Stimulated activated CD4-positive, alpha-beta T cell treated with anti-CD3 and anti-CD28 coated beads, Interleukin-1b, Interleukin-23, amount 100 ng/mL, for 24 hours (primary cell): ENCODE results near the gene SHROOM1.
"Not testable (repeated sequence)": the region's sequence is repeated elsewhere in the genome, so short reads cannot be mapped to it uniquely, and the experiment has no call there.

Source experiments
- DNase-seq, 4 experiments: peaks; one replicate each; pipeline ENCODE4 v3.0.0-alpha.2; 2020; ENCODE audit warnings: low read depth in 4 of 4, low spot score in 1 of 4

The SHROOM1 gene, protein sequence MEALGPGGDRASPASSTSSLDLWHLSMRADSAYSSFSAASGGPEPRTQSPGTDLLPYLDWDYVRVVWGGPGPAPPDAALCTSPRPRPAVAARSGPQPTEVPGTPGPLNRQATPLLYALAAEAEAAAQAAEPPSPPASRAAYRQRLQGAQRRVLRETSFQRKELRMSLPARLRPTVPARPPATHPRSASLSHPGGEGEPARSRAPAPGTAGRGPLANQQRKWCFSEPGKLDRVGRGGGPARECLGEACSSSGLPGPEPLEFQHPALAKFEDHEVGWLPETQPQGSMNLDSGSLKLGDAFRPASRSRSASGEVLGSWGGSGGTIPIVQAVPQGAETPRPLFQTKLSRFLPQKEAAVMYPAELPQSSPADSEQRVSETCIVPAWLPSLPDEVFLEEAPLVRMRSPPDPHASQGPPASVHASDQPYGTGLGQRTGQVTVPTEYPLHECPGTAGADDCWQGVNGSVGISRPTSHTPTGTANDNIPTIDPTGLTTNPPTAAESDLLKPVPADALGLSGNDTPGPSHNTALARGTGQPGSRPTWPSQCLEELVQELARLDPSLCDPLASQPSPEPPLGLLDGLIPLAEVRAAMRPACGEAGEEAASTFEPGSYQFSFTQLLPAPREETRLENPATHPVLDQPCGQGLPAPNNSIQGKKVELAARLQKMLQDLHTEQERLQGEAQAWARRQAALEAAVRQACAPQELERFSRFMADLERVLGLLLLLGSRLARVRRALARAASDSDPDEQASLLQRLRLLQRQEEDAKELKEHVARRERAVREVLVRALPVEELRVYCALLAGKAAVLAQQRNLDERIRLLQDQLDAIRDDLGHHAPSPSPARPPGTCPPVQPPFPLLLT

DNA sequence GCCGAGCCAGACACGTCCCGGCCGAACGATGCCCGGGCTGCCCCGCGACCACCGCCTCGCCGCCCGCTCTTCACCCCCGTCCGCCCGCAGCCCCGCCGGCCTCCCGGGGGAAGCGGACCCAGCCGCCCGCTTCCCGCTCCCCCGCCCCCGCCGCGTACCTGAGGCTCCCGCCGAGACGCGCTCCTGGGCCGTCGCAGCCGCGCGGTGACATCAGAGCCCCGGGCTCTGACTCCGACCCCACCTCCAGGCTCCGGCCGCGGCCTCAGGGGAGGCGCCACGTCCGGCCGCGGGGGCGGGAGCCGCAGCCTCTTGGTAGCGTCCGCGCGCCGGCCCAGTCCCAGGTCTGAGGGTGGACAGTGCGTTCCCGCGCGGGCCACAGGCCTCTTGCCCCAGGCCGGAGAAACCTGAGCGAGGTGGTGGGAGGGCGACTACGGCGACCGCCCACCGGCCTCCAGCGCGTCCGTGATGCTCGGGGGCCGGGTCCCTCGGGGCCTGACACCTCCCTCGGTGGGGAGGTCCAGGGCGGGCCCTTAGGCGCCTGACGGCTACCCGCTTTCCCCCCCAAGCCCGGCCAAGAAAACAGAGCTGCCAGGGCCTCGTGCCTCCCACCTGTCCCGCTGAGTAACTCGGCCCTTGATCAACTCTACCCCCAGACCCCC lies at the start of gene SHROOM1:
TSS of gene SHROOM1 (minus strand) at position 212 of the 659 bp plus-strand sequence. CDS start 4,507 bp downstream, outside the sequence.
- DNase-seq = no peak

DNA sequence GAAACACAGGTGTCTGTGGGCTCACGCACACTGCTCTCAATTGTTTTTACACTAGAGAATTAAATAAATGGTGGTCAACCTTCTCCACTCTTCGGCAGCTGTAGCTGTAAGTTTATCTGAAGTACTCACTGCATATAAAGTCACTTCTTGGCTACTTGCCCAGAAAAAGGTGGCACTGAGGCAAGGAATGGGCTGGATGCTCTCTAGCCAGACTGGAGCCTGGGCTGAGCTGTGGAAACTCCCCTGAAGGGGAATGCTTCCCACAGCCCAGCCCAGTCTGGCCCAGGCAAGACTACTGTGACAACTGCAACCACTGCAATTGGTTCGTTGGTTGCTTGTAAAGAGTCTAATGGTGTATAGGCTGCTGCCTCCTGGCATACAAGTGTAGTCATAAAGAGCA lies 47.5 kb upstream of the SHROOM1 start:
- DNase-seq = no peak

DNA sequence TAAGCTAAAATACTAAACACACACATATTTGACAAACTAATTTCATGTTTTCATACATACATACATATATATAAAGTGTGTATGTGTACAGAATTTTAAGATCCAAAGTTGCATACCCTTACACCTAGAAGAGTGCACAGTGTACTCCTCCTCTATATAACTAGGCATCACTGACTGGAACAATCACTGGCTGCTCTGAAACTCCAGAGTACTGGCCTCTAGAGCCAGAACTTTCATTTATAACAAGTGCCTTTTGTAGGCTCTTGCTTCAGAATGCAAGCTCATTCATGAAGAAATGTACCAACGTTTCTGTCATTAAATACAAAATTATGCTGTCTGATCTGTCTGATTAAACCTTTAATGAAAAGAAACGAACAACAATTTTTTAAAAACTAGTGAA lies 47.0 kb upstream of the SHROOM1 start:
- no peak for DNase-seq

DNA sequence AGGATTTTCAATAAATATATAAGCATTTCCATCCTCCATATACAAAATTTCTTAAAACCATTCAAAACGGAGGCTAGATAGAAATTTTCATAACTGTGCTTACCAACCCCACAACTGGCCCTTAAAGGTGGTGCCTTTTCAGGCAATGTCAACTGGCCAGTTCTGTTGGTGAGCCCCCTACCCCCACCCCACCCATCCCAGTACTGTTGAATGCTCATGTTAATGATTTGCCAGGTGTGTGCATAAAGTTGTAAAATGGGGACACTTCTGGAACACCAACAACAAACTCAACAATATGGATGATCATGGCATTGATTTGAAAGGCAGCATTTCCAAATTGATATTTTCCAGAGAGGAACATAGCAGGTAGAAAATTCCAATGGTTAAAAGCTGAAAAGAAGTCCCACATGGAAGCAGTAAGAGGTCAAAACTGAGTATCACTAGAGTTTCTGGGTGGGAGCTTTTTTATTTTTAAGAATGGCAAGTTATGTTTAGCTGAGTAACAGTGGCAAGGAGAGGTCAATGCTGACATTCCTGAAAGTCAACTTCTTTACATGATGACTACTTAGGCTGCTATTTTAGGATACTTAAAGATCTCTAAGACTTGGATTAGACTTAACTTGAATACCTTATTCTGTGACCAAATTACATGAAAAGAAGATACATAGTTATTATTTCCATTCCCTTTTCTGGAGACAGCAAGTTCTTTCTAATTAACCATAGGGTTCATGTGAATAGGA lies 45.7 kb upstream of the SHROOM1 start:
- no peak for DNase-seq

DNA sequence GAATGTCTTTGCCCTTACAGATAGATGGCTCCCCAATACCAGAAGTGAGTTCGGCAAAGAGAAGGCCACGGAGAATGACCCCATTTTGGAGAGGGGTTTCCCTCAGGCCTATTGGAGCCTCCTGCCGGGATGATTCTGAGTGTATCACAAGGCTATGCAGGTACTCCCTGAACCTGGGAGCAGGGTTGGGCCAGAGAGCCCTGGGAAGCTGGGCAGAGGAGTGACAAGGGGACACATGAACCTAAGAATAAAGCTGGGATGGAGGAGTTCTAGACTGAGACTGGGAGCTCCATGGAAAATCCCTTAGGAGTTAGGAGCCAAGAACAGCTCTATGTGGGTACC lies 43.5 kb upstream of the SHROOM1 start:
- no peak for DNase-seq

DNA sequence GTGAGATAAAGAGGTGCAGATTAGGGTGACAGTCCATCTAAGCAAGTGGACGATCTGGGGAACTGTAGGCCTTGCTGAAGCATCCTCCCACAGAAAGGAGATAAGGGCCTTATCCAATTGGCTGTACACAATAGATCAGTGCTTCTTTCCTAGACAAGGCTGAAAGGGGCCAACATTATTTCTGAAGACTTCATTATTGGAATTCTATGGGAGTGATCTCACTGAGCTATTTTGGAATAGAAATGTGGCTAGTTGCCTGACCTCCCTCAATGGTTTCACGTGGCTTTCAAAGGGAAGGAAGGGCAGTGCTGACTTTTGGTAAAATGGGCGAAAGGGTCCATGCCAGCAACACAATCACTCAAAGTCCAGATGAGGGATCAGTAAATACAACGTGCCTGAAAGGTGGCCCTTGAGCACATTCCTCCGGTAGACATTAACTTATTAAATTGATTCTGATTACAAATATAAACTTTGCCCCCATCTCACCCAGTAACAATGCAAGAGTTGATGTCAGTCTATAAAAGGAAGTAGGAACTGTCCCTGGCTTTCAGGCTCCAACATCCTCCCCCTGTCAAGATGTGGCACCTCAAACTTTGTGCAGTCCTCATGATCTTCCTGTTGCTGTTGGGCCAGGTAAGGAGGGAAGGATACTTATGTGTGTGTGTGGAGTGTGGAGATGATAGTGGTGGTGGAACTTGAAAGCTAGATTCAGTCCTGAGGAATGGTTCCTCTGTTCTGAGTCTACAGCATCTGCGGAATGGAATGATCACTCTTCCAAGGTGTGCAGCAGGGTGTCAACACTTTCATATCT lies 42.9 kb upstream of the SHROOM1 start, which contains the start of gene LEAP2:
TSS of gene LEAP2 (plus strand) at position 550 of the 811 bp plus-strand sequence. CDS start at position 577, 27 bp downstream.
- DNase-seq = no peak

DNA sequence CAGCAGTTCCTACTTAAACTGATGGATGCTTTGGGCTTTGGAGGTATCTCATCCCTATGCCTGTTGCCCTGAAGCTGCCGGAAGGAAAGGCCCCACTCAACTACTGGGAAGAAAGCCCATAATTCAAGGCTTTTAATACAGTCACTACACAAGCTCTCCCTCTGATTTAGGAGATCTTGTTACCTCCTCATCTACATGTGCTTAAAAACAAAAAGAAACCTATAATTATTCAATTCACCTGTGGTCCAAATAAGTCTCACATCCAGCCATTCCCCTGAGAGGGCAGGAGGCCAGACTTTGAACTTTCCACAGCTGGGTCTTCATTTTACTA lies 42.3 kb upstream of the SHROOM1 start:
- no peak for DNase-seq

DNA sequence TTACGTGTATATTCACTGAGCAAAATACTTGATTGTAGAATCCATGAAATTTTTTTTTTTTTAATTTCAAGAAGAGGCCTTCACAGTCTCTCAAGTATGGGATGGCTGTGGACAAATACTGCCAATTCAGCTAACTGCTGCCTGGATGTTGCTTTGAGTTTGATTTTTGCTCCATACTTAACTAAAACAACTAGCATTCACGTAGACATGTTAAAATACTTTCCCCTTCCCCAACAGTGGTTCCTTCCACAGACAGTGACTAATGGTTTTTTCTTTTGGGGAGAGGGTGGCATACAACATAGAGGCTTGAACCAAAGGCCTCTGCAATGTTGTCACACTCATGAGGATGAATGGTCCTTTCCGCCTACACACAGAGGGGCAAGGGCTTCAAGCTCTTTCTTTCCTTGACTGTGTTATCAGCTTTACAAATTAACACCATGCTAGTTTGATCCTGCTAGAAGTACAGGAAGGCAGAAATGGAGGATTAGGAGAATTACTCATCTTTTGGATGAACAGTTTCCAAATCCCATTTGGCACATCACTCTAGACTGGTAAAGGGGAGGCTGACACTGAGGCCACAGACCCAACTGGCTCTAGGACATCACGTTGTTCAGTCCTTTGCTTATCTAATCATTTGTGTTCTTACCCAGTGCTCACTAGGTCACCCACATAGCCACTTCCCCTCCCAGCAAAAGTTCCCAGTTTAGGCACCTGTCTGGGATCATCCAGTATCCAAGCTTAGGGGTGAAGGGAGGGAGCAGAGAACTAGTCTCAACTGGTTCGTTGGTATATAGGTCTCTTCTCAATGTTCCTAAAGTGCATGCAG lies 41.2 kb upstream of the SHROOM1 start:
- DNase-seq = no peak

DNA sequence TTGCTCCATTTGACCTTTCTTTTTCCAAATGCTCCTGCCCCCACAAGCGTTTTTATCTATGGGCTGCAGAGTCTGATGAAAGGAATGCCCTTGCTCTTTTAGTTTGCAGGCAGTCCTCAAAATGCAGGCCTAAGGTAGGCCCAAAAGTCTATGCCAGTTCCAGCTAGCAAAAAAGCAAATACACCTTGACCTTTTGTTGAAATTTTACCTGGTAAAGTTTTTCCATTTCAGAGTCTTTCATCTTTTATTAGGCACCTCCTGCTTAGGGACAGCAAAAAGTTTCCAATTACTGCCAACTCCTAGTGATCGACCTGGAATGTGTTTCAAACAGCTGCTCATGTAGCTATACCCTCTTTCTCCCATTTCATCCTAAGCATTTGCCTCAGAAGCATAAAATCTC lies 40.4 kb upstream of the SHROOM1 start:
- no peak for DNase-seq

DNA sequence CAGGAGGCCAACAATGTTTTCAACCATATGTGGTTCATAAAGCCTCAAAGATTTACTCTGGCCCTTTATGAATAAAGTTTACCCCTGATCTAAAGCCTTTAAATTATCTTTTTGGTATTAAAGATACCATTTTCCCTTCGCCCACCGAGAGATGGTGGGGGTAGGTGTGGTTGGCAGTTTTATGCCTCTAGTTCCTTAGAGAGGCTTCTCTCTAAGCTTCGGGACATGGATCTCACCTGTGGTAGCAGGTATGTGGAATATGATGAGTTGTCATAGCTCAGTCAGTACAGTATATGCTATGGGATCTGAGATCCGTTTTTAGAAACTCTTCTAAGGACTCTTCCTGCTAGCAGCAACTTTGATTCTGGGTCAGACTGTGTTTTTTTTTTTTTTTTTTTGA lies 38.3 kb upstream of the SHROOM1 start:
- no peak for DNase-seq

DNA sequence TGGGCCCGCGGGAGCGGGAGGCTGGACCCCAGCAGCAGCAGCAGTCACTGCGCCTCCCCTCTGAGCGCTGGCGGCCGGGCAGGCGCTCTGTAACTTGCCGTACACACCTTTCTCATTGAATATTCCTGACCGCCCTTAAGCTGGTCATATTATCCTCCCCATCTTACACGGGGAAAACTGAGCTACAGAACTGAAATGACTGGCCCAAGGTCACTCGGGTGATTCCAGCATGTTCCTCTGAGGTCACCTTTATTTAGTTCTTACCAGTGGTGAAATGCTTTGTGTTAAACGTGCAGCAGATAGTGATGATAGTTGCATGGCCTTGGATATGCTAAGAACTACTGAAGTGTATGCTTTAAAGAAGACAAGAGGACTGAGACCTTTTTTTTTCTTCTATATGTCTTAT lies 36.6 kb upstream of the SHROOM1 start:
- DNase-seq = no peak

DNA sequence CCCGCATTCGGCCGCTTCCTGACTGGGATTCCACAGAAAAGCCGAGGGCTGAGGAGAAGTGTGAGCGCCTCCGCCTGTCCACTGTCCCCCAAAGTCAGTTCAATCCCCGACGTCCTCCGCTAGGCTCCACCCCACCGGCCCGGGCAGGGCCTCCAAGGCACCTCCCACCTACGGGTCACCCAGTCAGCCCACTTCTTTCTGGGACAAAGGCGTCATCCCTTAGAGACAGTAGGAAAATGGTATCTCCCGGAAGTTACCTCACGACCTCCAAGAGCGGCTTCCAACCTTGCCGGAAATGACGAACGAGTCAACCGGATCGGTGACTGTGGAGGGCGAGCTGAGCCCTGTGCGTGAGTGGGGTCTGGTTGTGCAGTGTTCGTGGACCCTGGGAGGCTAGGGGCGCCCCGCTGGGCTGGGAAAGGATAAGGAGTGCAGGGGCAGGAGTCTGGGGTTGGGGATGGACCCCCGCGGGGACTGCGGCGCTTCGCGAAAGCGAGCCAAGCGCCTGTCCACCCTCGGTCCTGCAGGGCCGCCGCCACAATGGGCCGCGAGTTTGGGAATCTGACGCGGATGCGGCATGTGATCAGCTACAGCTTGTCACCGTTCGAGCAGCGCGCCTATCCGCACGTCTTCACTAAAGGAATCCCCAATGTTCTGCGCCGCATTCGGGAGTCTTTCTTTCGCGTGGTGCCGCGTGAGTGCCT lies 36.0 kb upstream of the SHROOM1 start, which contains the start of the genes GDF9 and UQCRQ:
TSS of gene GDF9 (minus strand) at position 128 of the 704 bp plus-strand sequence. CDS start 1,936 bp downstream, outside the sequence.
TSS of gene UQCRQ (plus strand) at position 301 of the 704 bp plus-strand sequence. CDS start at position 541, 240 bp downstream.
- peak; percentile 68 to 86 (median 79) for DNase-seq

DNA sequence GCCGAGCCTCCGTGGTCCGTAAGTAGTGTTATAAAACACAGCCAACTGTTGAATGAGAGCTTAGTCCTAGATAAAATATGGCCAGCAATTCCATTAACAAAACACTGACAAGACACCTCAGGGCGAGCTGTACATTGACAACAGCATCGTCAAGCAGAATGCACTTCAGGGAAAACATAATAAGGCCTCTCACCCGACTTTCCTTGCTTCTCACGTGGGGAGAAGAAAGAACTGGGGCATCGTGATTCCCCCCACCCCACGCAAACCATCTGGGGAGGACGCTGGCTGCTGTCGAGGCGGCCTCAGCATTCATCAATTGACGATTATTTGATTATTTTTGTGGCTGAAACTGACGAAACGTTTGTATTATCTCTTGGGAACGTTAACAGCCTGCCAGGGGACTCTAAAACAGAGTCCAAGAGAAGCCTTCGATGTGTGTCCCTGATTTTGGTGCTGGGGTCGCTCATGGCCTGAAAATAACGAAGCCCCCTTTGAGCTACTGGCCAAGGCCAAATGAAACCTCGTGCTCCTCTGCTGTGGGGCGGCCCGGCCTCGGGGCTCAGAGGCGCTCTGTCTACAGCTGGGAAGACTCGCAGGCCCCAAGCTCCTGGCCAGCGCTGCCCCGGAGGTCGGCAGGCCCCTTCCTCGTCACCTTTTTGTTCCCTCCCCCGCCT lies 35.4 kb upstream of the SHROOM1 start:
- DNase-seq = no peak

DNA sequence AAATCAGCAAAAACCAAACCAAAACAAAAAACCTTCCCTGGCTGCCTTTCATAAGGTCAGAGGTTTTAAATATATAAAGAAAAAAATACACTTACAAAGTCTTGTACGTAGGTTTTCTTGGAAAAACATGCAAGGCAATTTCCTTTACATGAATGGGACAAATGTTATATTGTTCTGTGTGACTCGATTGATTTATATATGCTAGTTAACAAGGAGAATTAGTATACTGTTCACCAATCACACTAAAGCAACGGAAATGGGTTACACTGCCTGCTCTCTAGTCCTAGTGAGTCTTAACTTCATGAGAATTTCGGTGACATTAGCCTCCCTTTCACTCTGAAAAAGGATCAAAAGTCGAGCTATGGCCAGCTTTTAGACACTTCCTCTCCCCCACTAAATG lies 30.3 kb upstream of the SHROOM1 start:
- DNase-seq = no peak

DNA sequence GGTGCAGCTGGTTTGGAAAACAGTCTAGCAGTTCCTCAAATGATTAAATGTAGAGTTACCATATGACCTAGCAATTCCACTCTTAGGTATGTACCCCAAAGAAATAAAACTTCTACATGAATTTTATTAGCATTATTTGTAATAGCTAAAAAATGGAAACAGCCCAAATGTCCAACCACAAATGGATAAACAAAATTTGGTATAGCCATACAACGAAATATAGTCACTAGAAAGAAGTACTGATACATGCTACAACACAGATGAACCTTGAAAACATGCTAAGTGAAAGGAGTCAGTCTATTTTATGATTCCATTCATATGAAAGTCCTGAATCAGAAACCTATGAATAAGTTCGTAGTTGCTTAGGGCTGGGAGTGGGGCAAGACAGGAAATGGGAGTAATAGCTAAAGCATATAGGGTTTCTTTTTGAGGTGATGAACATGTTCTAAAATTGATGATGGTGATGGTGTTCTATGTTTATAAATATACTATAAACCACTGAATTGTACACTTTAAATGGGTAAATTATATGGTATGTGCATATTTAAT lies 29.5 kb upstream of the SHROOM1 start:
- no peak for DNase-seq

DNA sequence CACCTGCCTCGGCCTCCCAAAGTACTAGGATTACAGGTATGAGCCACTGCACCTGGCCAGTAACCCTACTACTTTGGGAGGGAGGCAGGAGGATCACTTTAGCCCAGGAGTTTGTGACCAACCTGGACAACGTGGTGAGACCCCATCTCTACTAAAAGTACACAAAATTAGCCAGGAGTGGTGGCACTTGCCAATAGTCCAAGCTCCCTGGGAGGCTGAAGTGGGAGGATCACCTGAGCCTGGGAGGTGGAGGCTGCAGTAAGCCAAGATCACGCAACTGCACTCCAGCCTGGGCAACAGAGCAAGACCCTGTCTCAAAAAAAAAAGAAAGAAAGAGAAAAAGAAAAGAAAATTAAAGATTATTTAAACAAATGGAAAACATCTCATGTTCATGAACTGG lies 25.6 kb upstream of the SHROOM1 start:
- DNase-seq = no peak

DNA sequence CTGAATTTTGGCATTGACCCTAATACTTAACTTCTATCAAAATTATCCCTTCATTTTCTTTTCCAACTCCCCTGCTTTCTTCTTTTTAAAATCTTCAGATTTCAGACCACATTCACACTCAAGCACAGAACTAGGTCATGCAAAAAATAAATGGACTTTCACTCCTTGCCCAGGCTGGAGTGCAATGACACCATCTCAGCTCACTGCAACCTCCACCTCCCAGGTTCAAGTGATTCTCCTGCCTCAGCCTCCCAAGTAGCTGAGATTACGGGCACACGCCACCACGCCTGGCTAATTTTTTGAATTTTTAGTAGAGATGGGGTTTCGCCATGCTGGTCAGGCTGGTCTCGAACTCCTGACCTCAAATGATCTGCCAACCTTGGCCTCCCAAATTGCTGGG lies 24.5 kb upstream of the SHROOM1 start:
- not testable (repeated sequence) for DNase-seq

DNA sequence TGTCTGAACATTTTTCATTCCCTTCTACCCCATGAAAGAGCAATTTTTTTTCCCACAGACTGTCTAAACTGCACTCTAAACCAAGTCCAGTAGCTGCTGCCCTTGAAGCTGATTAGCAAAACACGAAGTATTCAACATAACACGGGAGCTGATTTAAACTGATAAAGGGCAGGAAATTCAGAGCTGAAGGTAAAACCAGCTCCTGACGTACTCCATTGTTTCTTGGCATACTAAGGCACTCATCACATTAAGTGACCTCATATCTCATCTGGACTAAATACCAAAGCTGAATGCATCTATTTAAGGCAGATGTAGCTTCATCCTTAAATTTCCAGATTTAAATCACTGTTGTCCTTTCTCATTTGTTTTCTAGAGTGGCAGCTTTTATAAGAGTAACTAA lies 23.9 kb upstream of the SHROOM1 start:
- DNase-seq = no peak
